ENCODE data around the gene MEA1. TPM values are rescaled to one million over a fixed set of nuclear protein-coding genes. Genes with fewer than 3 reads are reported as not detected.
A peak's percentile ranks its signal among the peaks of the same experiment; 100 is the strongest.

MEA1 gene
- polyA plus RNA-seq, result 73.8 TPM
- long read RNA-seq, donor 1, transcript MEA1-202 (3 exons, 2,152 nt), result minor isoform, 9 of 41 reads
- long read RNA-seq, donor 1, transcript MEA1-204 (4 exons, 1,004 nt), result major isoform, 18 of 41 reads
- long read RNA-seq, donor 1, partial matches to known transcripts, result 12 of 41 reads
- long read RNA-seq, donor 1, other reads (novel, unspliced or antisense), result 0 of 41 reads
- long read RNA-seq, donor 2, transcript MEA1-204 (4 exons, 1,004 nt), result major isoform, 45 of 77 reads
- long read RNA-seq, donor 2, transcript MEA1-202 (3 exons, 2,152 nt), result minor isoform, 24 of 77 reads
- long read RNA-seq, donor 2, partial matches to known transcripts, result 6 of 77 reads
- long read RNA-seq, donor 2, other reads (novel, unspliced or antisense), result 0 of 77 reads
- long read RNA-seq, donor 3, transcript MEA1-204 (4 exons, 1,004 nt), result major isoform, 42 of 95 reads
- long read RNA-seq, donor 3, transcript MEA1-202 (3 exons, 2,152 nt), result minor isoform, 34 of 95 reads
- long read RNA-seq, donor 3, partial matches to known transcripts, result 15 of 95 reads
- long read RNA-seq, donor 3, other reads (novel, unspliced or antisense), result 0 of 95 reads
- long read RNA-seq, donor 4, transcript MEA1-202 (3 exons, 2,152 nt), result major isoform, 5 of 8 reads
- long read RNA-seq, donor 4, partial matches to known transcripts, result 0 of 8 reads
- long read RNA-seq, donor 4, other reads (novel, unspliced or antisense), result 0 of 8 reads
- long read RNA-seq, donor 5, transcript MEA1-204 (4 exons, 1,004 nt), result major isoform, 22 of 74 reads
- long read RNA-seq, donor 5, transcript MEA1-202 (3 exons, 2,152 nt), result minor isoform, 13 of 74 reads
- long read RNA-seq, donor 5, partial matches to known transcripts, result 22 of 74 reads
- long read RNA-seq, donor 5, other reads (novel, unspliced or antisense), result 16 of 74 reads
- long read RNA-seq, donor 6, transcript MEA1-202 (3 exons, 2,152 nt), result minor isoform, 16 of 246 reads
- long read RNA-seq, donor 6, transcript MEA1-204 (4 exons, 1,004 nt), result major isoform, 27 of 246 reads
- long read RNA-seq, donor 6, partial matches to known transcripts, result 200 of 246 reads
- long read RNA-seq, donor 6, other reads (novel, unspliced or antisense), result 0 of 246 reads
- long read RNA-seq, donor 7, transcript MEA1-202 (3 exons, 2,152 nt), result minor isoform, 15 of 87 reads
- long read RNA-seq, donor 7, transcript MEA1-204 (4 exons, 1,004 nt), result major isoform, 19 of 87 reads
- long read RNA-seq, donor 7, partial matches to known transcripts, result 29 of 87 reads
- long read RNA-seq, donor 7, other reads (novel, unspliced or antisense), result 24 of 87 reads
- long read RNA-seq, donor 8, transcript MEA1-204 (4 exons, 1,004 nt), result major isoform, 33 of 115 reads
- long read RNA-seq, donor 8, transcript MEA1-202 (3 exons, 2,152 nt), result minor isoform, 29 of 115 reads
- long read RNA-seq, donor 8, partial matches to known transcripts, result 42 of 115 reads
- long read RNA-seq, donor 8, other reads (novel, unspliced or antisense), result 10 of 115 reads
- long read RNA-seq, donor 9, transcript MEA1-202 (3 exons, 2,152 nt), result minor isoform, 20 of 61 reads
- long read RNA-seq, donor 9, transcript MEA1-201 (4 exons, 1,089 nt), result minor isoform, 5 of 61 reads
- long read RNA-seq, donor 9, transcript MEA1-204 (4 exons, 1,004 nt), result major isoform, 25 of 61 reads
- long read RNA-seq, donor 9, partial matches to known transcripts, result 11 of 61 reads
- long read RNA-seq, donor 9, other reads (novel, unspliced or antisense), result 0 of 61 reads
- long read RNA-seq, donor 10, transcript MEA1-204 (4 exons, 1,004 nt), result major isoform, 40 of 184 reads
- long read RNA-seq, donor 10, transcript MEA1-202 (3 exons, 2,152 nt), result minor isoform, 23 of 184 reads
- long read RNA-seq, donor 10, partial matches to known transcripts, result 80 of 184 reads
- long read RNA-seq, donor 10, other reads (novel, unspliced or antisense), result 39 of 184 reads
- long read RNA-seq, donor 11, transcript MEA1-204 (4 exons, 1,004 nt), result minor isoform, 27 of 60 reads
- long read RNA-seq, donor 11, transcript MEA1-202 (3 exons, 2,152 nt), result major isoform, 28 of 60 reads
- long read RNA-seq, donor 11, partial matches to known transcripts, result 5 of 60 reads
- long read RNA-seq, donor 11, other reads (novel, unspliced or antisense), result 0 of 60 reads

- no CpG with 5 or more reads among the region's 51 CpGs for WGBS (ENCODE audit: insufficient coverage, low lambda C conversion rate)
- H3K9me3 ChIP-seq (ENCODE audit: control insufficient read depth, low read depth, low read length), result no peaks in the 10 kb centered on the region
- peaks cover 21% of the 10 kb centered on the region for H3K4me1 ChIP-seq (ENCODE audit: control insufficient read depth, insufficient read depth, low read length)
- H3K27me3 ChIP-seq (ENCODE audit: control insufficient read depth, insufficient read depth, low read length), result no peaks in the 10 kb centered on the region
- DNase-seq, result peak; percentile 100
- H3K36me3 ChIP-seq (ENCODE audit: control insufficient read depth, insufficient read depth, low read length), result peaks cover 52% of the 10 kb centered on the region
- peak within 1 kb of the TSS; percentile 31 for H3K27ac ChIP-seq (ENCODE audit: low read length)
- peak within 1 kb of the TSS; percentile 75 for H3K4me3 ChIP-seq (ENCODE audit: low read length)
Measured at GRCh38 chr6:43013843-43014433, at the start of gene MEA1, which contains the start of gene KLHDC3. Gene MEA1, minus strand, starts transcription at chr6:43013946. Its CDS starts 133 bp downstream, at chr6:43013813. Gene KLHDC3, plus strand, starts transcription at chr6:43014249. Its CDS starts 2,944 bp downstream, at chr6:43017193.

GRCh38 chr6:43062818-43063217, 49.1 kb upstream of the MEA1 start:
- no CpG with 5 or more reads among the region's 12 CpGs for WGBS (ENCODE audit: insufficient coverage, low lambda C conversion rate)
- no peaks in the 10 kb centered on the region for H3K9me3 ChIP-seq (ENCODE audit: control insufficient read depth, low read depth, low read length)
- H3K4me3 ChIP-seq (ENCODE audit: low read length), result no peak overlapping the region
- no peak for DNase-seq
- peaks cover 46% of the 10 kb centered on the region for H3K36me3 ChIP-seq (ENCODE audit: control insufficient read depth, insufficient read depth, low read length)
- H3K27me3 ChIP-seq (ENCODE audit: control insufficient read depth, insufficient read depth, low read length), result no peaks in the 10 kb centered on the region
- H3K27ac ChIP-seq (ENCODE audit: low read length), result no peak overlapping the region
- peaks cover 28% of the 10 kb centered on the region for H3K4me1 ChIP-seq (ENCODE audit: control insufficient read depth, insufficient read depth, low read length)

- Histone ChIP-seq H3K4me3 (ENCODE audit: low read length) (peak overlapping the region; percentile 76), H3K4me1 (ENCODE audit: control insufficient read depth, insufficient read depth, low read length) (peaks cover 29% of the 10 kb centered on the region), H3K27me3 (ENCODE audit: control insufficient read depth, insufficient read depth, low read length) (no peaks in the 10 kb centered on the region), H3K9me3 (ENCODE audit: control insufficient read depth, low read depth, low read length) (no peaks in the 10 kb centered on the region), H3K36me3 (ENCODE audit: control insufficient read depth, insufficient read depth, low read length) (peaks cover 46% of the 10 kb centered on the region), H3K27ac (ENCODE audit: low read length) (peak overlapping the region; percentile 99)
- WGBS (ENCODE audit: insufficient coverage, low lambda C conversion rate), result no CpG with 5 or more reads among the region's 2 CpGs
- no peak for DNase-seq
Measured at GRCh38 chr6:43061861-43062260, 48.1 kb upstream of the MEA1 start.

- Histone ChIP-seq H3K36me3 (ENCODE audit: control insufficient read depth, insufficient read depth, low read length) (peaks cover 42% of the 10 kb centered on the region), H3K4me1 (ENCODE audit: control insufficient read depth, insufficient read depth, low read length) (peaks cover 29% of the 10 kb centered on the region), H3K27me3 (ENCODE audit: control insufficient read depth, insufficient read depth, low read length) (no peaks in the 10 kb centered on the region), H3K27ac (ENCODE audit: low read length) (peak overlapping the region; percentile 99), H3K4me3 (ENCODE audit: low read length) (peak overlapping the region; percentile 76), H3K9me3 (ENCODE audit: control insufficient read depth, low read depth, low read length) (no peaks in the 10 kb centered on the region)
- DNase-seq, result no peak
- WGBS (ENCODE audit: insufficient coverage, low lambda C conversion rate), result 50% methylated on average over 2 of the region's 12 CpGs
Measured at GRCh38 chr6:43060755-43061633, 47.2 kb upstream of the MEA1 start.

- no peaks in the 10 kb centered on the region for H3K27me3 ChIP-seq (ENCODE audit: control insufficient read depth, insufficient read depth, low read length)
- H3K4me1 ChIP-seq (ENCODE audit: control insufficient read depth, insufficient read depth, low read length), result peaks cover 29% of the 10 kb centered on the region
- H3K9me3 ChIP-seq (ENCODE audit: control insufficient read depth, low read depth, low read length), result no peaks in the 10 kb centered on the region
- H3K36me3 ChIP-seq (ENCODE audit: control insufficient read depth, insufficient read depth, low read length), result peaks cover 42% of the 10 kb centered on the region
- peak overlapping the region; percentile 76 for H3K4me3 ChIP-seq (ENCODE audit: low read length)
- DNase-seq, result peak; percentile 86 to 90
- no CpG with 5 or more reads among the region's 15 CpGs for WGBS (ENCODE audit: insufficient coverage, low lambda C conversion rate)
- peak overlapping the region; percentile 99 for H3K27ac ChIP-seq (ENCODE audit: low read length)
Measured at GRCh38 chr6:43060034-43060754, 46.4 kb upstream of the MEA1 start.

- H3K4me3 ChIP-seq (ENCODE audit: low read length), result peak within 1 kb of the TSS; percentile 76
- DNase-seq, result peak; percentile 99
- WGBS (ENCODE audit: insufficient coverage, low lambda C conversion rate), result no CpG with 5 or more reads among the region's 64 CpGs
- H3K4me1 ChIP-seq (ENCODE audit: control insufficient read depth, insufficient read depth, low read length), result peaks cover 29% of the 10 kb centered on the region
- peak within 1 kb of the TSS; percentile 99 for H3K27ac ChIP-seq (ENCODE audit: low read length)
- no peaks in the 10 kb centered on the region for H3K27me3 ChIP-seq (ENCODE audit: control insufficient read depth, insufficient read depth, low read length)
- H3K9me3 ChIP-seq (ENCODE audit: control insufficient read depth, low read depth, low read length), result no peaks in the 10 kb centered on the region
- peaks cover 38% of the 10 kb centered on the region for H3K36me3 ChIP-seq (ENCODE audit: control insufficient read depth, insufficient read depth, low read length)
Measured at GRCh38 chr6:43059168-43060033, 45.7 kb upstream of the MEA1 start, which contains the start of the genes KLC4 and MRPL2. Gene KLC4, plus strand, starts transcription at chr6:43059631. Its CDS starts 1,705 bp downstream, at chr6:43061336. Gene MRPL2, minus strand, starts transcription at chr6:43059434. Its CDS starts 53 bp downstream, at chr6:43059381.

GRCh38 chr6:43058531-43058930, 44.8 kb upstream of the MEA1 start:
- Histone ChIP-seq H3K27ac (ENCODE audit: low read length) (peak overlapping the region; percentile 56), H3K9me3 (ENCODE audit: control insufficient read depth, low read depth, low read length) (no peaks in the 10 kb centered on the region), H3K4me1 (ENCODE audit: control insufficient read depth, insufficient read depth, low read length) (peaks cover 32% of the 10 kb centered on the region), H3K4me3 (ENCODE audit: low read length) (peak overlapping the region; percentile 76), H3K36me3 (ENCODE audit: control insufficient read depth, insufficient read depth, low read length) (peaks cover 32% of the 10 kb centered on the region), H3K27me3 (ENCODE audit: control insufficient read depth, insufficient read depth, low read length) (no peaks in the 10 kb centered on the region)
- DNase-seq, result no peak
- 100% methylated on average over 1 of the region's 1 CpG for WGBS (ENCODE audit: insufficient coverage, low lambda C conversion rate)

All from large intestine (tissue), 12 donors.